ENCODE results near the gene NONO. TPM values are rescaled to one million over a fixed set of nuclear protein-coding genes. Genes with fewer than 3 reads are reported as not detected.
"Not testable (repeated sequence)": the region's sequence is repeated elsewhere in the genome, so short reads cannot be mapped to it uniquely, and the experiment has no call there.

NONO gene
- total RNA-seq, 4 donors from 2014 or later = 221 to 281 (median 255) TPM

GRCh38 chrX:71321731-71322130 lies 38.3 kb downstream of the NONO start:
- no peaks in the 10 kb centered on the region for H3K9me3 ChIP-seq
- no peak for TF ChIP-seq CTCF (IDR thresholded peaks at IDR 0.05)
- no peak for TF ChIP-seq POLR2A (IDR thresholded peaks at IDR 0.05)
- no peaks in the 10 kb centered on the region for H3K36me3 ChIP-seq
- WGBS, 2 donors = 89 to 100% methylated on average over 1 of the region's 1 CpG
- intact Hi-C loops (cut with DNase I) = no loop called here
- no peaks in the 10 kb centered on the region for H3K27me3 ChIP-seq
- no peak for DNase-seq
- H3K4me3 ChIP-seq (replicated peaks in 1 of 3) = no peak overlapping the region
- no peak overlapping the region for H3K27ac ChIP-seq
- H3K4me1 ChIP-seq = no peaks in the 10 kb centered on the region

- intact Hi-C loops (cut with DNase I) = not testable (repeated sequence)
Measured at GRCh38 chrX:71324452-71324851, 41.0 kb downstream of the NONO start.

GRCh38 chrX:71326394-71326793 lies 43.0 kb downstream of the NONO start:
- no peak for DNase-seq
- Histone ChIP-seq H3K4me3 (replicated peaks in 1 of 3) (no peak overlapping the region), H3K36me3 (no peaks in the 10 kb centered on the region), H3K4me1 (no peaks in the 10 kb centered on the region), H3K27ac (no peak overlapping the region), H3K27me3 (no peaks in the 10 kb centered on the region), H3K9me3 (no peaks in the 10 kb centered on the region)
- WGBS, 2 donors = 97 to 100% methylated on average over 3 of the region's 3 CpGs
- intact Hi-C loops (cut with DNase I) = no loop called here
- TF ChIP-seq CTCF (IDR thresholded peaks at IDR 0.05) (no peak), POLR2A (IDR thresholded peaks at IDR 0.05) (no peak)

More at GRCh38 chrX:71324452-71324851, 41.0 kb downstream of the NONO start:
- not testable (repeated sequence) for H3K27ac ChIP-seq; H3K9me3 ChIP-seq; H3K4me1 ChIP-seq; H3K36me3 ChIP-seq; DNase-seq; H3K4me3 ChIP-seq (replicated peaks in 1 of 3); H3K27me3 ChIP-seq
- WGBS, 2 donors = 96 to 99% methylated on average over 11 of the region's 11 CpGs

GRCh38 chrX:71349151-71349665 lies 65.8 kb downstream of the NONO start:
- 74 to 82% methylated on average over 3 to 5 of the region's 5 CpGs for WGBS, 2 donors
- intact Hi-C loops (cut with DNase I); H3K27me3 ChIP-seq: not testable (repeated sequence)

GRCh38 chrX:71349867-71350266 lies 66.4 kb downstream of the NONO start:
- DNase-seq; intact Hi-C loops (cut with DNase I); H3K36me3 ChIP-seq; H3K4me3 ChIP-seq (replicated peaks in 1 of 3); H3K9me3 ChIP-seq; H3K4me1 ChIP-seq; H3K27ac ChIP-seq; H3K27me3 ChIP-seq: not testable (repeated sequence)
- no CpG with 5 or more reads among the region's 6 CpGs for WGBS, 2 donors

More at GRCh38 chrX:71349151-71349665, 65.8 kb downstream of the NONO start:
- H3K36me3 ChIP-seq; H3K4me3 ChIP-seq (replicated peaks in 1 of 3); H3K27ac ChIP-seq; DNase-seq; H3K9me3 ChIP-seq; H3K4me1 ChIP-seq: not testable (repeated sequence)

Other genes starting within 250 kb of the NONO start
- 10 to 100 TPM; 45.0 to 65.7 (median 51.7) TPM for gene SNX12, start 215.3 kb upstream of the NONO start, total RNA-seq
- 10 to 100 TPM; 14.9 to 18.8 (median 16.9) TPM for gene FOXO4, start 187.8 kb upstream of the NONO start, total RNA-seq
- not detected for gene CXorf65, start 176.9 kb upstream of the NONO start, total RNA-seq
- gene IL2RG, start 172.1 kb upstream of the NONO start, total RNA-seq = 10 to 100 TPM in 1 of 4 donors, 1 to 10 TPM in 3; 2.1 to 14.8 (median 4.8) TPM
- 10 to 100 TPM; 31.3 to 50.5 (median 42.9) TPM for gene MED12, start 165.0 kb upstream of the NONO start, total RNA-seq
- under 1 TPM; 0.13 to 0.46 (median 0.39) TPM for gene NLGN3, start 138.8 kb upstream of the NONO start, total RNA-seq
- not detected for gene GJB1, start 60.4 kb upstream of the NONO start, total RNA-seq
- gene ZMYM3, start 29.5 kb upstream of the NONO start, total RNA-seq = 10 to 100 TPM; 17.7 to 27.4 (median 20.5) TPM
- 1 to 10 TPM in 1 of 4 donors, under 1 TPM in 2, not detected in 1; 0.33 to 1.0 (median 0.67) TPM for gene ITGB1BP2, start 18.1 kb downstream of the NONO start, total RNA-seq
- 10 to 100 TPM; 36.0 to 59.4 (median 48.8) TPM for gene TAF1, start 82.7 kb downstream of the NONO start, total RNA-seq
- 100 to 1,000 TPM; 162 to 218 (median 214) TPM for gene OGT, start 249.5 kb downstream of the NONO start, total RNA-seq

Measured in thyroid gland (tissue), 4 donors.